ENCODE measurements around the gene RBM47. TPM values are rescaled to one million over a fixed set of nuclear protein-coding genes. Genes with fewer than 3 reads are reported as not detected.

Gene RBM47
- total RNA-seq, 1 donor from 2014 or later = not detected

GRCh38 chr4:40592034-40592433 is 37.6 kb downstream of the RBM47 start:
- DNase-seq (ENCODE audit: low read depth in 2 of 2) = no peak

GRCh38 chr4:40587826-40588225 is 41.8 kb downstream of the RBM47 start:
- DNase-seq (ENCODE audit: low read depth in 2 of 2) = no peak

- no peak for DNase-seq (ENCODE audit: low read depth in 2 of 2)
Observed at GRCh38 chr4:40587351-40587750, 42.3 kb downstream of the RBM47 start.

- no peak for DNase-seq (ENCODE audit: low read depth in 2 of 2)
Observed at GRCh38 chr4:40586729-40587128, 42.9 kb downstream of the RBM47 start.

- no peak for DNase-seq (ENCODE audit: low read depth in 2 of 2)
Observed at GRCh38 chr4:40586034-40586433, 43.6 kb downstream of the RBM47 start.

GRCh38 chr4:40585201-40585799 is 44.4 kb downstream of the RBM47 start:
- no peak for DNase-seq (ENCODE audit: low read depth in 2 of 2)

GRCh38 chr4:40584517-40585141 is 45.0 kb downstream of the RBM47 start:
- DNase-seq (ENCODE audit: low read depth in 2 of 2) = no peak

- no peak for DNase-seq (ENCODE audit: low read depth in 2 of 2)
Observed at GRCh38 chr4:40583850-40584439, 45.7 kb downstream of the RBM47 start.

GRCh38 chr4:40582413-40582812 is 47.3 kb downstream of the RBM47 start:
- no peak for DNase-seq (ENCODE audit: low read depth in 2 of 2)

- no peak for DNase-seq (ENCODE audit: low read depth in 2 of 2)
Observed at GRCh38 chr4:40581254-40582140, 48.2 kb downstream of the RBM47 start.

GRCh38 chr4:40579983-40580382 is 49.7 kb downstream of the RBM47 start:
- DNase-seq (ENCODE audit: low read depth in 2 of 2) = no peak

- DNase-seq (ENCODE audit: low read depth in 2 of 2) = no peak
Observed at GRCh38 chr4:40577588-40578253, 51.9 kb downstream of the RBM47 start.

GRCh38 chr4:40576651-40577480 is 52.8 kb downstream of the RBM47 start:
- peak in 1 of 2 donors; percentile 80 for DNase-seq (ENCODE audit: low read depth in 2 of 2)

- DNase-seq (ENCODE audit: low read depth in 2 of 2) = no peak
Observed at GRCh38 chr4:40575846-40576245, 53.8 kb downstream of the RBM47 start.

- no peak for DNase-seq (ENCODE audit: low read depth in 2 of 2)
Observed at GRCh38 chr4:40573593-40574311, 55.9 kb downstream of the RBM47 start.

GRCh38 chr4:40572692-40573310 is 56.9 kb downstream of the RBM47 start:
- DNase-seq (ENCODE audit: low read depth in 2 of 2) = no peak

GRCh38 chr4:40571208-40571607 is 58.5 kb downstream of the RBM47 start:
- DNase-seq (ENCODE audit: low read depth in 2 of 2) = no peak

GRCh38 chr4:40570348-40571077 is 59.2 kb downstream of the RBM47 start:
- DNase-seq (ENCODE audit: low read depth in 2 of 2) = no peak

Data from lung microvascular endothelial cell (primary cell).